Stimulated activated CD4-positive, alpha-beta T cell treated with anti-CD3 and anti-CD28 coated beads, Interleukin-4, amount 100 ng/mL, for 1 hour (primary cell): ENCODE results near the gene MAP4K5.
"Not testable (repeated sequence)": the region's sequence is repeated elsewhere in the genome, so short reads cannot be mapped to it uniquely, and the experiment has no call there.

ENCODE experiments used
- DNase-seq: peaks from one replicate; pipeline ENCODE4 v3.0.0-alpha.2; 2020

The MAP4K5 gene

GRCh38 chr14:50532502-50533240 lies at the start of gene MAP4K5:
MAP4K5 (minus strand) TSS chr14:50532569; CDS start chr14:50532049, 520 bp downstream.
- DNase-seq = peak; percentile 90

- no peak for DNase-seq
These were observed 46.1 kb upstream of the MAP4K5 start for GRCh38 chr14:50578433-50578832.

GRCh38 chr14:50577982-50578381 lies 45.6 kb upstream of the MAP4K5 start:
- no peak for DNase-seq

- DNase-seq = no peak
These were observed 43.4 kb upstream of the MAP4K5 start for GRCh38 chr14:50575769-50576168.

GRCh38 chr14:50573862-50574261 lies 41.5 kb upstream of the MAP4K5 start:
- no peak for DNase-seq

GRCh38 chr14:50569714-50570274 lies 37.4 kb upstream of the MAP4K5 start:
- DNase-seq = no peak

- DNase-seq = no peak
These were observed 30.5 kb upstream of the MAP4K5 start for GRCh38 chr14:50562841-50563240.

GRCh38 chr14:50560931-50561285 lies 28.5 kb upstream of the MAP4K5 start:
- peak; percentile 69 for DNase-seq

- peak; percentile 34 for DNase-seq
These were observed 27.9 kb upstream of the MAP4K5 start, which contains the start of gene ATL1 for GRCh38 chr14:50559990-50560930. ATL1 (plus strand) TSS chr14:50560145; CDS start chr14:50560266, 121 bp downstream.

GRCh38 chr14:50552796-50553195 lies 20.4 kb upstream of the MAP4K5 start:
- DNase-seq = not testable (repeated sequence)

- no peak for DNase-seq
These were observed 19.5 kb upstream of the MAP4K5 start for GRCh38 chr14:50551877-50552276.

- DNase-seq = no peak
These were observed 17.9 kb upstream of the MAP4K5 start for GRCh38 chr14:50550294-50550693.

- DNase-seq = no peak
These were observed 13.2 kb upstream of the MAP4K5 start for GRCh38 chr14:50545618-50546017.

GRCh38 chr14:50544911-50545310 lies 12.5 kb upstream of the MAP4K5 start:
- DNase-seq = no peak

GRCh38 chr14:50542941-50543418 lies 10.6 kb upstream of the MAP4K5 start:
- DNase-seq = peak; percentile 6

- DNase-seq = no peak
These were observed 8.8 kb upstream of the MAP4K5 start for GRCh38 chr14:50541159-50541567.

- DNase-seq = no peak
These were observed 6.7 kb upstream of the MAP4K5 start for GRCh38 chr14:50539051-50539450.

- not testable (repeated sequence) for DNase-seq
These were observed 5.7 kb upstream of the MAP4K5 start for GRCh38 chr14:50538034-50538433.

- no peak for DNase-seq
These were observed 2.6 kb upstream of the MAP4K5 start for GRCh38 chr14:50534997-50535396.

- DNase-seq = no peak
These were observed 2.0 kb upstream of the MAP4K5 start for GRCh38 chr14:50534416-50534815.

- DNase-seq = no peak
These were observed 1.4 kb upstream of the MAP4K5 start for GRCh38 chr14:50533806-50534205.

- no peak for DNase-seq
These were observed 904 bp upstream of the MAP4K5 start for GRCh38 chr14:50533241-50533705.
